ENCODE measurements around the gene SELENBP1. TPM values are rescaled to one million over a fixed set of nuclear protein-coding genes. Genes with fewer than 3 reads are reported as not detected.

Gene SELENBP1
- total and polyA plus RNA-seq, 9 of the 15 experiments (the other 6 are each of a cell fraction or from before 2014, with no cell fraction given): 25.8 to 81.2 (median 47.1) TPM

- TF ChIP-seq TFE3 (CRISPR knock-in tag; IDR thresholded peaks at IDR 0.05) (no peak), TOE1 (IDR thresholded peaks at IDR 0.05; ENCODE audit: borderline replicate concordance) (peak; percentile 61), TOE1 (CRISPR knock-in tag; IDR thresholded peaks at IDR 0.05; ENCODE audit: borderline replicate concordance, low read depth) (no peak), ZNF507 (tag; conservative IDR thresholded peaks at IDR 0.05) (no peak), SP1 (CRISPR knock-in tag; IDR thresholded peaks at IDR 0.05) (peak; percentile 68), HNRNPUL1 (IDR thresholded peaks at IDR 0.05; ENCODE audit: low read length) (no peak), MLX (CRISPR knock-in tag; conservative IDR thresholded peaks at IDR 0.05) (no peak), PHB (CRISPR knock-in tag; IDR thresholded peaks at IDR 0.05) (no peak), FUS (optimal IDR thresholded peaks at IDR 0.05; ENCODE audit: low read depth, low read length) (no peak), ZFX (CRISPR knock-in tag; IDR thresholded peaks at IDR 0.05) (peak; percentile 71), WHSC1 (IDR thresholded peaks at IDR 0.05; ENCODE audit: low read length) (no peak), GTF2A2 (tag; IDR thresholded peaks at IDR 0.05) (no peak), NR2C2 (CRISPR knock-in tag; IDR thresholded peaks at IDR 0.05) (no peak), NR2C2 (tag; IDR thresholded peaks at IDR 0.05) (peak; percentile 59; the same call in 1 of the 2 replicates), ZZZ3 (IDR thresholded peaks at IDR 0.05) (no peak), ZKSCAN1 (IDR thresholded peaks at IDR 0.05; ENCODE audit: low read depth, low read length) (no peak), DMBX1 (CRISPR knock-in tag; IDR thresholded peaks at IDR 0.05; ENCODE audit: borderline replicate concordance) (no peak), ZNF274 (IDR thresholded peaks at IDR 0.05; ENCODE audit: borderline replicate concordance, low read depth, low read length) (no peak), RAD21 (CRISPR knock-in tag; conservative IDR thresholded peaks at IDR 0.05 in 1 of 2, IDR thresholded peaks at IDR 0.05 in 1 of 2) (no peak), EP400 (IDR thresholded peaks at IDR 0.05) (peak; percentile 94), RBFOX2 (IDR thresholded peaks at IDR 0.05; ENCODE audit: low read depth, low read length) (peak; percentile 84), FOSL1 (tag; conservative IDR thresholded peaks at IDR 0.05) (no peak), DIDO1 (tag; IDR thresholded peaks at IDR 0.05; ENCODE audit: low read depth) (no peak; the same call in 1 of the 2 replicates), U2AF2 (optimal IDR thresholded peaks at IDR 0.05; ENCODE audit: low read depth, low read length) (no peak), MED1 (CRISPR knock-in tag; IDR thresholded peaks at IDR 0.05; ENCODE audit: borderline replicate concordance) (no peak), MYNN (IDR thresholded peaks at IDR 0.05) (no peak), MYNN (CRISPR knock-in tag; IDR thresholded peaks at IDR 0.05) (no peak), FOXA3 (CRISPR knock-in tag; conservative IDR thresholded peaks at IDR 0.05 in 1 of 2, IDR thresholded peaks at IDR 0.05 in 1 of 2) (peak in 1 of 2 experiments; percentile 35; a peak in 1 of 4 replicates), CBX8 (IDR thresholded peaks at IDR 0.05; ENCODE audit: borderline replicate concordance, extremely low read depth, low read depth, low read length, poor library complexity, severe bottlenecking) (no peak)
These were observed 25.6 kb downstream of the SELENBP1 start, which contains the start of gene RFX5 (continued) for GRCh38 chr1:151346769-151347522.
